Measurements from ENCODE around the gene TNNC2. TPM values are rescaled to one million over a fixed set of nuclear protein-coding genes. Genes with fewer than 3 reads are reported as not detected.

The TNNC2 gene
- total and polyA plus RNA-seq, 2 experiments from 2014 or later, result 0.83 TPM; not detected in 1

- TF ChIP-seq EZH2 (IDR thresholded peaks at IDR 0.05; ENCODE audit: insufficient read depth, poor library complexity, severe bottlenecking) (no peak), EZH2phosphoT487 (IDR thresholded peaks at IDR 0.05; ENCODE audit: insufficient read depth, low read depth) (no peak)
- Histone ChIP-seq H3K9me2 (ENCODE audit: insufficient read depth) (no peaks in the 10 kb centered on the region), H3K36me3 (ENCODE audit: low read depth) (no peaks in the 10 kb centered on the region), H3K27me3 (replicated peaks; ENCODE audit: insufficient read depth) (no peaks in the 10 kb centered on the region), H3K79me2 (ENCODE audit: insufficient read depth) (no peaks in the 10 kb centered on the region), H3F3A (ENCODE audit: insufficient read depth) (peaks cover 36% of the 10 kb centered on the region), H3K27ac (no peak overlapping the region), H4K20me1 (ENCODE audit: insufficient read depth) (no peaks in the 10 kb centered on the region), H3K9me3 (ENCODE audit: low read depth) (no peaks in the 10 kb centered on the region), H3K4me3 (no peak overlapping the region), H3K4me1 (ENCODE audit: insufficient read depth) (peaks cover 38% of the 10 kb centered on the region), H3K9ac (no peak overlapping the region), H3K4me2 (ENCODE audit: unreplicated experiment) (no peak overlapping the region), H2AFZ (no peak overlapping the region)
- 90 to 92% methylated on average over 7 of the region's 7 CpGs for WGBS, 2 experiments (ENCODE audit: low coverage in 1 of 2, low lambda C conversion rate in 2 of 2, missing lambda C conversion rate in 2 of 2)
- in situ Hi-C loops (cut with MboI), result loop anchor here (10.0 to 25.0 kb wide), 2 partner anchors 472 to 765 kb away; partner anchors contain the start of genes MATN4 and RBPJL
- DNase-seq, result no peak
Measured at GRCh38 chr20:45776931-45777330, 50.2 kb downstream of the TNNC2 start.

GRCh38 chr20:45775411-45775810 is 51.7 kb downstream of the TNNC2 start:
- Histone ChIP-seq H3K9me3 (ENCODE audit: low read depth) (no peaks in the 10 kb centered on the region), H3K79me2 (ENCODE audit: insufficient read depth) (no peaks in the 10 kb centered on the region), H3K9ac (no peak overlapping the region), H3K4me2 (ENCODE audit: unreplicated experiment) (no peak overlapping the region), H3K36me3 (ENCODE audit: low read depth) (no peaks in the 10 kb centered on the region), H3K27me3 (replicated peaks; ENCODE audit: insufficient read depth) (no peaks in the 10 kb centered on the region), H2AFZ (no peak overlapping the region), H4K20me1 (ENCODE audit: insufficient read depth) (no peaks in the 10 kb centered on the region), H3K9me2 (ENCODE audit: insufficient read depth) (no peaks in the 10 kb centered on the region), H3K4me1 (ENCODE audit: insufficient read depth) (peaks cover 30% of the 10 kb centered on the region), H3F3A (ENCODE audit: insufficient read depth) (peaks cover 22% of the 10 kb centered on the region), H3K4me3 (no peak overlapping the region), H3K27ac (no peak overlapping the region)
- in situ Hi-C loops (cut with MboI), result loop anchor here (10.0 to 25.0 kb wide), 2 partner anchors 471 to 763 kb away; partner anchors contain the start of genes MATN4 and RBPJL
- TF ChIP-seq EZH2phosphoT487 (IDR thresholded peaks at IDR 0.05; ENCODE audit: insufficient read depth, low read depth) (no peak), EZH2 (IDR thresholded peaks at IDR 0.05; ENCODE audit: insufficient read depth, poor library complexity, severe bottlenecking) (no peak)
- no peak for DNase-seq
- WGBS, 2 experiments (ENCODE audit: low coverage in 1 of 2, low lambda C conversion rate in 2 of 2, missing lambda C conversion rate in 2 of 2), result 91 to 93% methylated on average over 6 of the region's 6 CpGs

DNA sequence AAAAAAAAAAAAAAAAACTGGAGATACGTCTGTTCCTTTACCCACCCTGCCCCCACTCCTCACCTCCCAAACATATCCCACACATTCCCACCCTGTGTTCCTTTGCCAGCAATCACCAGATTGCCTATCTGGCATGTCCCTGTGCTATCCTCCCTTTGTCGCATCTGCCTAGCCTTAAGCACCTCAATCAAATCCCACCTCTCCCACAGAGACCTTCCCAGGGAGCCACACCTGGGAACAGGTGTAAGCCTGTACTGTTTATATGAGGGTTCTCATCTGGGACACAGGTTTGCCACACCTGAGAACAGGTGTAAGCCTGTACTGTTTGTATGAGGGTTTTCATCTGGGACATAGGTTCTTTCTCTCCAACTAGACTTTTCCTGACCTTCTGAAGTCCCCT is 52.2 kb downstream of the TNNC2 start:
- Histone ChIP-seq H3K4me2 (ENCODE audit: unreplicated experiment) (no peak overlapping the region), H3K27me3 (replicated peaks; ENCODE audit: insufficient read depth) (no peaks in the 10 kb centered on the region), H3K36me3 (ENCODE audit: low read depth) (no peaks in the 10 kb centered on the region), H4K20me1 (ENCODE audit: insufficient read depth) (no peaks in the 10 kb centered on the region), H3F3A (ENCODE audit: insufficient read depth) (peaks cover 17% of the 10 kb centered on the region), H3K79me2 (ENCODE audit: insufficient read depth) (no peaks in the 10 kb centered on the region), H3K4me3 (no peak overlapping the region), H3K4me1 (ENCODE audit: insufficient read depth) (peaks cover 25% of the 10 kb centered on the region), H3K9me3 (ENCODE audit: low read depth) (no peaks in the 10 kb centered on the region), H3K27ac (no peak overlapping the region), H3K9me2 (ENCODE audit: insufficient read depth) (no peaks in the 10 kb centered on the region), H3K9ac (no peak overlapping the region), H2AFZ (no peak overlapping the region)
- in situ Hi-C loops (cut with MboI), result loop anchor here (10.0 to 25.0 kb wide), 4 partner anchors 213 to 763 kb away; partner anchors contain the start of genes MATN4, RBPJL and WFDC2
- TF ChIP-seq EZH2 (IDR thresholded peaks at IDR 0.05; ENCODE audit: insufficient read depth, poor library complexity, severe bottlenecking), result no peak
- DNase-seq, result no peak
- 60 to 64% methylated on average over 2 of the region's 2 CpGs for WGBS, 2 experiments (ENCODE audit: low coverage in 1 of 2, low lambda C conversion rate in 2 of 2, missing lambda C conversion rate in 2 of 2)

Small RNA genes within 50 kb of the gene (small RNA-seq; reads per million reads assigned to genes)
- not detected for gene RNU6ATAC38P (ENCODE audit: low read depth, low replicate concordance)

Other genes with a start within 250 kb of the TNNC2 start
- gene WFDC8, start 248.0 kb downstream of the TNNC2 start, total RNA-seq (2014; rRNA removed; shearing (Covaris generic)), result not detected in 2 replicates
- gene WFDC8, start 248.0 kb downstream of the TNNC2 start, polyA plus RNA-seq (2016; fragmentation: Nextera tagmentation; extraction: Ambion mirVana), result not detected in 2 replicates
- not detected in 2 replicates for gene WFDC10A, start 197.6 kb downstream of the TNNC2 start, total RNA-seq (2014; rRNA removed; shearing (Covaris generic))
- not detected in 2 replicates for gene WFDC10A, start 197.6 kb downstream of the TNNC2 start, polyA plus RNA-seq (2016; fragmentation: Nextera tagmentation; extraction: Ambion mirVana)
- gene WFDC9, start 196.0 kb downstream of the TNNC2 start, total RNA-seq (2014; rRNA removed; shearing (Covaris generic)), result not detected in 2 replicates
- gene WFDC9, start 196.0 kb downstream of the TNNC2 start, polyA plus RNA-seq (2016; fragmentation: Nextera tagmentation; extraction: Ambion mirVana), result not detected in 2 replicates
- not detected in 2 replicates for gene WFDC11, start 157.1 kb downstream of the TNNC2 start, total RNA-seq (2014; rRNA removed; shearing (Covaris generic))
- not detected in 2 replicates for gene WFDC11, start 157.1 kb downstream of the TNNC2 start, polyA plus RNA-seq (2016; fragmentation: Nextera tagmentation; extraction: Ambion mirVana)
- gene WFDC13, start 125.3 kb downstream of the TNNC2 start, total RNA-seq (2014; rRNA removed; shearing (Covaris generic)), result not detected in 2 replicates
- not detected in 2 replicates for gene WFDC13, start 125.3 kb downstream of the TNNC2 start, polyA plus RNA-seq (2016; fragmentation: Nextera tagmentation; extraction: Ambion mirVana)
- gene WFDC10B, start 122.3 kb downstream of the TNNC2 start, total RNA-seq (2014; rRNA removed; shearing (Covaris generic)), result not detected in 2 replicates
- gene WFDC10B, start 122.3 kb downstream of the TNNC2 start, polyA plus RNA-seq (2016; fragmentation: Nextera tagmentation; extraction: Ambion mirVana), result not detected in 2 replicates
- not detected in 2 replicates for gene SPINT4, start 105.0 kb downstream of the TNNC2 start, total RNA-seq (2014; rRNA removed; shearing (Covaris generic))
- not detected in 2 replicates for gene SPINT4, start 105.0 kb downstream of the TNNC2 start, polyA plus RNA-seq (2016; fragmentation: Nextera tagmentation; extraction: Ambion mirVana)
- 0.76 TPM in 1 of 2 replicates, not detected in the other for gene WFDC3, start 35.4 kb downstream of the TNNC2 start, total RNA-seq (2014; rRNA removed; shearing (Covaris generic))
- 2.4 and 3.6 TPM in 2 replicates for gene WFDC3, start 35.4 kb downstream of the TNNC2 start, polyA plus RNA-seq (2016; fragmentation: Nextera tagmentation; extraction: Ambion mirVana)
- 12.4 and 22.9 TPM in 2 replicates for gene DNTTIP1, start 35.4 kb downstream of the TNNC2 start, total RNA-seq (2014; rRNA removed; shearing (Covaris generic))
- 57.2 and 57.6 TPM in 2 replicates for gene DNTTIP1, start 35.4 kb downstream of the TNNC2 start, polyA plus RNA-seq (2016; fragmentation: Nextera tagmentation; extraction: Ambion mirVana)
- 33.8 and 38.8 TPM in 2 replicates for gene UBE2C, start 14.7 kb downstream of the TNNC2 start, total RNA-seq (2014; rRNA removed; shearing (Covaris generic))
- gene UBE2C, start 14.7 kb downstream of the TNNC2 start, polyA plus RNA-seq (2016; fragmentation: Nextera tagmentation; extraction: Ambion mirVana), result 69.2 and 78.4 TPM in 2 replicates
- gene SNX21, start 6.5 kb upstream of the TNNC2 start, total RNA-seq (2014; rRNA removed; shearing (Covaris generic)), result 88.4 and 100 TPM in 2 replicates
- gene SNX21, start 6.5 kb upstream of the TNNC2 start, polyA plus RNA-seq (2016; fragmentation: Nextera tagmentation; extraction: Ambion mirVana), result 50.9 and 54.7 TPM in 2 replicates
- gene ACOT8, start 30.1 kb upstream of the TNNC2 start, total RNA-seq (2014; rRNA removed; shearing (Covaris generic)), result 37.2 and 55.2 TPM in 2 replicates
- 30.0 and 32.9 TPM in 2 replicates for gene ACOT8, start 30.1 kb upstream of the TNNC2 start, polyA plus RNA-seq (2016; fragmentation: Nextera tagmentation; extraction: Ambion mirVana)
- 4.3 and 5.3 TPM in 2 replicates for gene ZSWIM3, start 30.3 kb upstream of the TNNC2 start, total RNA-seq (2014; rRNA removed; shearing (Covaris generic))
- gene ZSWIM3, start 30.3 kb upstream of the TNNC2 start, polyA plus RNA-seq (2016; fragmentation: Nextera tagmentation; extraction: Ambion mirVana), result 1.9 and 2.0 TPM in 2 replicates
- gene ZSWIM1, start 53.9 kb upstream of the TNNC2 start, total RNA-seq (2014; rRNA removed; shearing (Covaris generic)), result 7.7 and 8.9 TPM in 2 replicates
- 6.6 and 8.5 TPM in 2 replicates for gene ZSWIM1, start 53.9 kb upstream of the TNNC2 start, polyA plus RNA-seq (2016; fragmentation: Nextera tagmentation; extraction: Ambion mirVana)
- gene SPATA25, start 60.3 kb upstream of the TNNC2 start, total RNA-seq (2014; rRNA removed; shearing (Covaris generic)), result not detected in 2 replicates
- 0.27 TPM in 1 of 2 replicates, not detected in the other for gene SPATA25, start 60.3 kb upstream of the TNNC2 start, polyA plus RNA-seq (2016; fragmentation: Nextera tagmentation; extraction: Ambion mirVana)
- 4.3 and 8.3 TPM in 2 replicates for gene NEURL2, start 63.9 kb upstream of the TNNC2 start, total RNA-seq (2014; rRNA removed; shearing (Covaris generic))
- 1.4 and 2.1 TPM in 2 replicates for gene NEURL2, start 63.9 kb upstream of the TNNC2 start, polyA plus RNA-seq (2016; fragmentation: Nextera tagmentation; extraction: Ambion mirVana)
- gene CTSA, start 64.0 kb upstream of the TNNC2 start, total RNA-seq (2014; rRNA removed; shearing (Covaris generic)), result 154 and 176 TPM in 2 replicates
- gene CTSA, start 64.0 kb upstream of the TNNC2 start, polyA plus RNA-seq (2016; fragmentation: Nextera tagmentation; extraction: Ambion mirVana), result 303 and 321 TPM in 2 replicates
- 14.5 and 22.6 TPM in 2 replicates for gene PLTP, start 84.8 kb upstream of the TNNC2 start, total RNA-seq (2014; rRNA removed; shearing (Covaris generic))
- gene PLTP, start 84.8 kb upstream of the TNNC2 start, polyA plus RNA-seq (2016; fragmentation: Nextera tagmentation; extraction: Ambion mirVana), result 24.4 and 25.7 TPM in 2 replicates
- gene PCIF1, start 107.4 kb upstream of the TNNC2 start, total RNA-seq (2014; rRNA removed; shearing (Covaris generic)), result 4.2 and 5.3 TPM in 2 replicates
- gene PCIF1, start 107.4 kb upstream of the TNNC2 start, polyA plus RNA-seq (2016; fragmentation: Nextera tagmentation; extraction: Ambion mirVana), result 23.8 and 24.3 TPM in 2 replicates
- 10.8 and 12.6 TPM in 2 replicates for gene ZNF335, start 144.9 kb upstream of the TNNC2 start, total RNA-seq (2014; rRNA removed; shearing (Covaris generic))
- gene ZNF335, start 144.9 kb upstream of the TNNC2 start, polyA plus RNA-seq (2016; fragmentation: Nextera tagmentation; extraction: Ambion mirVana), result 6.0 and 6.9 TPM in 2 replicates
- gene MMP9, start 181.6 kb upstream of the TNNC2 start, total RNA-seq (2014; rRNA removed; shearing (Covaris generic)), result not detected in 2 replicates
- gene MMP9, start 181.6 kb upstream of the TNNC2 start, polyA plus RNA-seq (2016; fragmentation: Nextera tagmentation; extraction: Ambion mirVana), result 0.10 and 0.13 TPM in 2 replicates
- gene SLC12A5, start 201.9 kb upstream of the TNNC2 start, total RNA-seq (2014; rRNA removed; shearing (Covaris generic)), result not detected in 2 replicates
- 0.55 and 0.58 TPM in 2 replicates for gene SLC12A5, start 201.9 kb upstream of the TNNC2 start, polyA plus RNA-seq (2016; fragmentation: Nextera tagmentation; extraction: Ambion mirVana)

All from GM23248 (cell line).